Esophagus muscularis mucosa (tissue), 3 donors: ENCODE measurements around the gene DCAF11.

Experiments used
- CTCF ChIP-seq, 3 experiments: fragments of 200-600 bp in 2 of 3; fragments of 450-650 bp in 1 of 3; sonication (generic) in 2 of 3; IDR thresholded peaks; one replicate each; pipeline ENCODE4 v1.5.1; 2017 to 2019; ENCODE audit warnings: antibody characterized with exemption in 3 of 3, mild to moderate bottlenecking in 2 of 3, moderate library complexity in 1 of 3
- POLR2A ChIP-seq: fragments of 450-650 bp; IDR thresholded peaks from one replicate; pipeline ENCODE4 v1.6.1; 2017; ENCODE audit warnings: antibody characterized with exemption, moderate library complexity, mild to moderate bottlenecking, low read depth
- POLR2AphosphoS5 ChIP-seq, 2 donors: sonication (generic); formaldehyde crosslinking; IDR thresholded peaks; one replicate each; pipeline ENCODE4 v1.6.1; 2017; ENCODE audit warnings: antibody characterized with exemption in 2 of 2

- no peak for TF ChIP-seq CTCF (IDR thresholded peaks at IDR 0.05)
- no peak for TF ChIP-seq POLR2A
- no peak for TF ChIP-seq POLR2AphosphoS5 (IDR thresholded peaks at IDR 0.05)
Measured at GRCh38 chr14:24085215-24085614, 29.4 kb upstream of the DCAF11 start.
